Measurements from ENCODE around the gene MYOG.

DNA sequence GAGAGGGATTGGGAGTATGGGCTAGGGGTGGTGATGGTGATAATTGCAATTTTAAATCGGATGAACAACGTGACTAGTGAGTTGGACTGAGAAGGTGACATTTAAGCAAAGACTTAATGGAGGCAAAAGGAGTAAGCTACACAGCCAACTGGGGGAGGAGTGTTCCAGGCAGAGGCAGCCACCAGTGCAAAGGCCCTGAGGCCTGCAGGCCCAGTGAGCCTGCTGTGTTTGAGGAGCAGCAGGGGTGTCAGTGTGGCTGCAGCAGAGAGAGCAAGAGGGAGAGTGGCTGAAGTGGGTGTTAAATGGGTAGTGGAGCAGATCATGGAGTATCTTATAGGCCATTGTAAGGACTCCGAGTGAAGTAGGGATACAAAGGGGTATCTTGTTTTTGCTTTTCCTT, 18.8 kb downstream of the MYOG start:
- TF ChIP-seq, protein P1, sequence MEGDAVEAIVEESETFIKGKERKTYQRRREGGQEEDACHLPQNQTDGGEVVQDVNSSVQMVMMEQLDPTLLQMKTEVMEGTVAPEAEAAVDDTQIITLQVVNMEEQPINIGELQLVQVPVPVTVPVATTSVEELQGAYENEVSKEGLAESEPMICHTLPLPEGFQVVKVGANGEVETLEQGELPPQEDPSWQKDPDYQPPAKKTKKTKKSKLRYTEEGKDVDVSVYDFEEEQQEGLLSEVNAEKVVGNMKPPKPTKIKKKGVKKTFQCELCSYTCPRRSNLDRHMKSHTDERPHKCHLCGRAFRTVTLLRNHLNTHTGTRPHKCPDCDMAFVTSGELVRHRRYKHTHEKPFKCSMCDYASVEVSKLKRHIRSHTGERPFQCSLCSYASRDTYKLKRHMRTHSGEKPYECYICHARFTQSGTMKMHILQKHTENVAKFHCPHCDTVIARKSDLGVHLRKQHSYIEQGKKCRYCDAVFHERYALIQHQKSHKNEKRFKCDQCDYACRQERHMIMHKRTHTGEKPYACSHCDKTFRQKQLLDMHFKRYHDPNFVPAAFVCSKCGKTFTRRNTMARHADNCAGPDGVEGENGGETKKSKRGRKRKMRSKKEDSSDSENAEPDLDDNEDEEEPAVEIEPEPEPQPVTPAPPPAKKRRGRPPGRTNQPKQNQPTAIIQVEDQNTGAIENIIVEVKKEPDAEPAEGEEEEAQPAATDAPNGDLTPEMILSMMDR (IDR thresholded peaks at IDR 0.05) = no peak
- TF ChIP-seq POLR2A (IDR thresholded peaks at IDR 0.05) = no peak

Measured in adrenal gland (tissue), 5 donors.